GM10248 (cell line): ENCODE measurements around the gene CRY2.

Source experiments
- CTCF ChIA-PET: fragments of 300-600 bp; sonication (Branson Sonifier 250); formaldehyde crosslinking; extraction: SDS; loops from one replicate; lab custom pipeline; 2021; ENCODE audit warnings: antibody characterized with exemption; lab: Yijun Ruan, JAX
- POLR2A ChIA-PET: fragments of 350-650 bp; sonication (Branson Sonifier 250); formaldehyde crosslinking; extraction: SDS; loops from one replicate; lab custom pipeline; 2020; ENCODE audit warnings: antibody characterized with exemption; lab: Yijun Ruan, JAX
- DNase-seq: peaks from one replicate; pipeline ENCODE4 v3.0.0; 2012; ENCODE audit errors: extremely low spot score
- TF ChIP-seq, protein P1 (sequence below): IDR thresholded peaks from 2 replicates; pipeline ENCODE4 v1.5.1; 2012; ENCODE audit warnings: mild to moderate bottlenecking, low read depth; ENCODE audit errors: extremely low read depth, missing control alignments, control extremely low read depth

Gene CRY2

DNA sequence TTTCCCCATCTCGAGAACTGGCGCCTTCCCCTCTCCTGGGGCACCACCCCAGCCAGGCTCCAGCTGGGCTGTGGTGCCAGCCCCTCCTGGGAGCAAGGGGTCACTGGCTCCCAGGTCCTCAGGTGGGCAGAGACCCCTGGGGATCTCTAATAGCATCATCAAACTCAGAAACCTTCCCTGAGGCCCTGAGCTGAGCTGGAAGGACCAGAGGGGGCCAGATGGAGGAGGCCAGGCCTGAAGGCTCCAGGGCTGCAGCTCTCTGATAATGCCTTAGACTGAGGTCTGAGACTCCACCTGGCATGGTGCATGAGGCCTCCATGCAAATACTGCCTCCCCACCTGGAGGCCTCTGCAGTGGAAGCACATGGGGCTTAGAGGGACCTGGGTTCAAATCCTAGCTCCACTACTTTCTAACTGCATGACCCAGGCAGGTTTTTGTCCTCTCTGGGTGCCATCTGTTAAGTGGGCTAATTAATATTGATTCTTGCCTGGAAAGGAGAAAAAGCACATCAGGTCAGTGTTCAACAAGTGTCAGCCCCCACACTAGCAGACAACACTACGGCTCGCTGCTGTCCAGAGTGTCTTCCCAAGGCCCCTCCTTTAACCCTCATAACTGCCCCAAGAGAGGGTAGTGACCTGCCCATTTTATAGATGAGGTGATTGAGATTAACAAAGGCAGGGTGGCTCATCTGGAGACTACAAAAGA lies 39.7 kb downstream of the CRY2 start:
- CTCF ChIA-PET, result interaction anchor here (1.0 to 1.2 kb wide), 3 partner anchors 14 to 36 kb away, joined by 3 read pairs; no protein-coding TSS in a partner anchor
- TF ChIP-seq, protein P1, sequence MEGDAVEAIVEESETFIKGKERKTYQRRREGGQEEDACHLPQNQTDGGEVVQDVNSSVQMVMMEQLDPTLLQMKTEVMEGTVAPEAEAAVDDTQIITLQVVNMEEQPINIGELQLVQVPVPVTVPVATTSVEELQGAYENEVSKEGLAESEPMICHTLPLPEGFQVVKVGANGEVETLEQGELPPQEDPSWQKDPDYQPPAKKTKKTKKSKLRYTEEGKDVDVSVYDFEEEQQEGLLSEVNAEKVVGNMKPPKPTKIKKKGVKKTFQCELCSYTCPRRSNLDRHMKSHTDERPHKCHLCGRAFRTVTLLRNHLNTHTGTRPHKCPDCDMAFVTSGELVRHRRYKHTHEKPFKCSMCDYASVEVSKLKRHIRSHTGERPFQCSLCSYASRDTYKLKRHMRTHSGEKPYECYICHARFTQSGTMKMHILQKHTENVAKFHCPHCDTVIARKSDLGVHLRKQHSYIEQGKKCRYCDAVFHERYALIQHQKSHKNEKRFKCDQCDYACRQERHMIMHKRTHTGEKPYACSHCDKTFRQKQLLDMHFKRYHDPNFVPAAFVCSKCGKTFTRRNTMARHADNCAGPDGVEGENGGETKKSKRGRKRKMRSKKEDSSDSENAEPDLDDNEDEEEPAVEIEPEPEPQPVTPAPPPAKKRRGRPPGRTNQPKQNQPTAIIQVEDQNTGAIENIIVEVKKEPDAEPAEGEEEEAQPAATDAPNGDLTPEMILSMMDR, result no peak
- no peak for DNase-seq
- POLR2A ChIA-PET, result interaction anchor here (0.5 kb wide), 1 partner anchor 377 kb away, joined by 3 read pairs; no protein-coding TSS in a partner anchor

DNA sequence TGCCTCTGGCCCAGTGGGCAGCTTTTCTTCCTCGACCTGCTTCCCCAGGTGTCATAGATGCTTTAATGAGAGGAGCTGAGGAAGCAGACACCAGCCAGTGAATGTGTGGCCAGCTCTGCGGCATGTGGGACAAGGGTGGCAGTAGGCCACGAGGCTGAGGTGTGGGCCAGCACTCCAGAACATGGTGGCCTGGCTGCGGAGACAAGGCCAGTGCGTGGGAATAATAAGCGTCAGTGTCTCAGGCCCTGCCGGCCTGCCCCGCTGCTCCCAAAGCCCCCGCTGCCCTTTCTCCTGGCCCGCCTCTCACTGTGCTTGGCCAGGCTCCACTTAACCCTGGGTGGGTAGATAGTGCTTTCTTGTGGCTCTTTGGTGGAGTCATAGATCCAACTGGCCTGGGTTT lies 40.3 kb downstream of the CRY2 start:
- no peak for DNase-seq
- CTCF ChIA-PET, result interaction anchor here (1.1 to 1.2 kb wide), 2 partner anchors 37 to 116 kb away, joined by 3 read pairs; no protein-coding TSS in a partner anchor
- TF ChIP-seq, protein P1, result no peak
- POLR2A ChIA-PET, result no interaction called here

GRCh38 chr11:45889555-45889954 lies 42.3 kb downstream of the CRY2 start:
- POLR2A ChIA-PET, result no interaction called here

GRCh38 chr11:45889966-45890365 lies 42.7 kb downstream of the CRY2 start:
- ChIA-PET POLR2A (no interaction called here), CTCF (interaction anchor here (0.9 to 1.2 kb wide), 4 partner anchors 16 to 75 kb away, joined by 3 to 4 read pairs (median 4); no protein-coding TSS in a partner anchor)
- DNase-seq, result no peak
- TF ChIP-seq, protein P1, result no peak

More at GRCh38 chr11:45889555-45889954, 42.3 kb downstream of the CRY2 start:
- CTCF ChIA-PET, result interaction anchor here (0.9 to 1.2 kb wide), 3 partner anchors 16 to 26 kb away, joined by 3 to 4 read pairs (median 4); no protein-coding TSS in a partner anchor
- TF ChIP-seq, protein P1, result no peak
- DNase-seq, result no peak

DNA sequence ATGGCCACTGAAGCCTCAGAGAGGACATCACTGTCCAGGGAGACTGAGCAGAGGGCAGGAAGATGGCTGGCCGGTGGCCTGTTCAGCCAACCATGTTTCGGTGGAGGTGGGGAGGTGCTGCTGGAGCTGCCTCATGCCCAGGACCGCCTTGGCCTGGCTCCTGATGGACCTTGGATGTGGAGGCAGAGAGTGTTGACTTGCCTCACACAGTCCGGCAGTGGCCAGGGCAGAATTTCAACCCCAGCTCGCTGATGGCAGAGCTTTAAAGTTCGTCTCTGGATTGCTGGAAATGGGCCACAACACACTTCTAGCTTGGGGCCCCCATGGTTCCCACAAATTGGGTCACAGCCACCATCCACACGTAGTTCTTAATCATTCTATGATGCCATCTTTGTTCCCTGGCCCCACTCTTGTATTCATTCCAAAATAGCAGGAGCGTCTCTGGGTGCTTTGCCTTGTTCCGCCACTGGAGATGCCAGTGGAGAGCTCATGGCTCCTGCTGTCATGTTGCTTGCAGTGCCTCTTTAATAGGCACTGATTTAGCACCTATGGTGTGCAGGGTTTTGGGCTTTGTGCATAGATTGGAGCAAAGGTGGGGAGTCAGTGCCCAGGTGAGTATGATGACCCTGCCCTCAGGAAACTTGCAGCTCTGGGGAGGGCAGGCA lies 43.7 kb downstream of the CRY2 start:
- TF ChIP-seq, protein P1, result no peak
- ChIA-PET CTCF (interaction anchor here (1.0 kb wide), 1 partner anchor 74 kb away, joined by 3 read pairs; no protein-coding TSS in a partner anchor), POLR2A (no interaction called here)
- DNase-seq, result no peak

DNA sequence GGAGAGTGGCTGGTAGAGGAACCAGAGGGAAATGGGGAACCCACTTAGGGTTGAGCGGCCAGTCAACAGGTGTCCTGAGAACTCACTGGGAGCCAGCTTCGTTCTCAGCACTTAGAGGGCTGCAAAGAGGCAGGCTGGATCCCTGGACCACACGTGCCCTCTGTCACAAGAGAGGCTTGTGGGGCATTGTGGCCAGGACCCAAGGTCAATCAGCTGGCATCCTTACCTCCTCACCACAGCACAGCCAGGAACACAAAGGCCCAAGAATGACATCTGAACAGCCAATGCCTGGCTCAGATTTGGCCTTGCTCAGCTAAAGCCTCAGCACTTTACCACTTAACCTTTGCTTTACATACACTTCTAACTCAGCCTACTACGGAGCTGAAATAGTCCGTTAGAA lies 45.6 kb downstream of the CRY2 start:
- ChIA-PET POLR2A (no interaction called here), CTCF (interaction anchor here (1.0 kb wide), 1 partner anchor 72 kb away, joined by 3 read pairs; no protein-coding TSS in a partner anchor)
- DNase-seq, result no peak
- TF ChIP-seq, protein P1, result no peak
